ENCODE results near the gene GPR153.
A peak's percentile ranks its signal among the peaks of the same experiment; 100 is the strongest.

Gene GPR153

GRCh38 chr1:6239213-6239752, 21.6 kb downstream of the GPR153 start:
- TF ChIP-seq, protein P1, sequence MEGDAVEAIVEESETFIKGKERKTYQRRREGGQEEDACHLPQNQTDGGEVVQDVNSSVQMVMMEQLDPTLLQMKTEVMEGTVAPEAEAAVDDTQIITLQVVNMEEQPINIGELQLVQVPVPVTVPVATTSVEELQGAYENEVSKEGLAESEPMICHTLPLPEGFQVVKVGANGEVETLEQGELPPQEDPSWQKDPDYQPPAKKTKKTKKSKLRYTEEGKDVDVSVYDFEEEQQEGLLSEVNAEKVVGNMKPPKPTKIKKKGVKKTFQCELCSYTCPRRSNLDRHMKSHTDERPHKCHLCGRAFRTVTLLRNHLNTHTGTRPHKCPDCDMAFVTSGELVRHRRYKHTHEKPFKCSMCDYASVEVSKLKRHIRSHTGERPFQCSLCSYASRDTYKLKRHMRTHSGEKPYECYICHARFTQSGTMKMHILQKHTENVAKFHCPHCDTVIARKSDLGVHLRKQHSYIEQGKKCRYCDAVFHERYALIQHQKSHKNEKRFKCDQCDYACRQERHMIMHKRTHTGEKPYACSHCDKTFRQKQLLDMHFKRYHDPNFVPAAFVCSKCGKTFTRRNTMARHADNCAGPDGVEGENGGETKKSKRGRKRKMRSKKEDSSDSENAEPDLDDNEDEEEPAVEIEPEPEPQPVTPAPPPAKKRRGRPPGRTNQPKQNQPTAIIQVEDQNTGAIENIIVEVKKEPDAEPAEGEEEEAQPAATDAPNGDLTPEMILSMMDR (conservative IDR thresholded peaks at IDR 0.05; ENCODE audit: low read depth, low read length), result no peak
- DNase-seq (ENCODE audit: low read depth), result no peak
- no peak overlapping the region for H3K4me3 ChIP-seq (ENCODE audit: low read length)

DNA sequence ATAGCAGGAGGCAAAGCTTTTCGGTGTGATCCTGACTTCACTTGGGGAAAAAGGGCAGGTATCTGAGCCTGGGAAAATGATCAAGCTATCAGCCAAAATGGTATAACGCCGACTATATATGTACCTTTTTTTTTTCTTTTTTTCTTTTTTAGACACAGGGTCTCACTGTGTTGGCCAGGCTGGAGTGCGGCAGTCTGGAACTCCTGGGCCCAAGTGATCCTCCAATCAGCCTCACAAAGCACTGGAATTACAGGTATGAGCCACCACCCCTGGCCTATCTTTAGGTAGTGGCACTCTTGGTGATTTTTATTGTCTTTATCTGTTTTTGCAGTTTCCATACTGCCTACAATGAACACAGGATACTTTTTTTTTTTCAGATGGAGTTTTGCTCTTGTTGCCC, 23.8 kb downstream of the GPR153 start:
- no peak for DNase-seq (ENCODE audit: low read depth)
- no peak overlapping the region for H3K4me3 ChIP-seq (ENCODE audit: low read length)
- TF ChIP-seq, protein P1 (conservative IDR thresholded peaks at IDR 0.05; ENCODE audit: low read depth, low read length), result no peak

GRCh38 chr1:6235296-6235677, 25.6 kb downstream of the GPR153 start:
- no peak for DNase-seq (ENCODE audit: low read depth)
- TF ChIP-seq, protein P1 (conservative IDR thresholded peaks at IDR 0.05; ENCODE audit: low read depth, low read length), result no peak
- peak overlapping the region; percentile 56 for H3K4me3 ChIP-seq (ENCODE audit: low read length)

DNA sequence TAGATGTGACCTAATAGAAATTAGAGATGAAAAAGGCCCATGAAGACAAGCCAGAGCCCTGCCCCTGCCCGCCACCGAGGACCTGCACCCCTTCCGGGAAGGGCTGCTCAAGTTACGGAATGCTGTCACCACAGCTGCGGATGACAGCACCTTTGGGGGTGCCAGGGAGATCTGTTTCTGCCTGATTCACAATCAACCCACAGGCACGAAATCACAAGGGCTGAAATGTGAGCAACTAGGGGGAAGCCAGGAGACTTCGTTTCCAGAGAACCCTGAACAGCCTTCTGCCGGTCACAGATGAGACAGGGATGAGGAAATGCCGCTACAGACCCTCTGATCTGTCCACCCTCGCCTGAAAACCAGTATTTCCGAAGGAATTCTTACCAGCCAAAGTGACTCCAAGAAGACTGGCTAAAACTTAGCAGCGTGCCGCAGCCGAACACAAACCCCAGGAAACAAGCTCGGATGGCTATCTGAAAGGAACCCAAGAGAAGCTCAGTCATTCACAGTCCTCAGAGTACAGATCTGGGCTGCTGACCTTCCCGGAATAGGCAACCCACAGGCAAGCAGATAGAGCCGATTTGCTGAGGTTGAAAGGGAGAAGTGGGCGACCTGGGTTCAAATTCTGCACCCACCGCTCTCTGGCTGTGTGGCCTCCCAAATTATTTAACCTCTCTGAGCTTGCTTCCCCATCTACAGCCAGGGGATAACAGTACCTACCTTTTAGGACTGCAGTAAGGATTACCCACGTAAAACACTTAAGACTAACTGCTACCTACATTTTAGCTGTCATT, 26.2 kb downstream of the GPR153 start:
- TF ChIP-seq, protein P1 (conservative IDR thresholded peaks at IDR 0.05; ENCODE audit: low read depth, low read length), result no peak
- peak overlapping the region; percentile 56 for H3K4me3 ChIP-seq (ENCODE audit: low read length)
- no peak for DNase-seq (ENCODE audit: low read depth)

DNA sequence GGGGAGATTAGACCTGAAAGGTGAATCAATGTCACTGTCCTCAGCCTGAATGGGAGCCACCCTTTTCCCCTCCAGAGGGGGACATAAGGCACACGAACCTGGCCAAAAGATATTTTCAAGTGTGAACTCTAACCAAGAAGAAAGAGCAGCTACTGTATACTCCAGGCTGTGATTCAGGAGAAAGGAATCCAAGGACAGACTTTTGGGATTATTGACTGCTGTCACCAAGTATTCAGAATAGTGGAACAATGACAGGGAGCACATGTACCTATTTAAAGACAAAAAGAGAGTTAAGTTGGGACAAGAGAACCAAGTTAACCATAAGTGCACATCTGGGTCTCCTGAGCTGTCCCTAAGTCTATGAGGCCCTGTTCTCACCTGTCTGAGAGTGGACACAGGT, 27.5 kb downstream of the GPR153 start:
- TF ChIP-seq, protein P1 (conservative IDR thresholded peaks at IDR 0.05; ENCODE audit: low read depth, low read length), result no peak
- no peak overlapping the region for H3K4me3 ChIP-seq (ENCODE audit: low read length)
- DNase-seq (ENCODE audit: low read depth), result no peak

GRCh38 chr1:6225651-6226050, 35.2 kb downstream of the GPR153 start:
- no peak overlapping the region for H3K4me3 ChIP-seq (ENCODE audit: low read length)
- no peak for DNase-seq (ENCODE audit: low read depth)
- TF ChIP-seq, protein P1 (conservative IDR thresholded peaks at IDR 0.05; ENCODE audit: low read depth, low read length), result no peak

GRCh38 chr1:6224718-6225117, 36.2 kb downstream of the GPR153 start:
- no peak overlapping the region for H3K4me3 ChIP-seq (ENCODE audit: low read length)
- TF ChIP-seq, protein P1 (conservative IDR thresholded peaks at IDR 0.05; ENCODE audit: low read depth, low read length), result no peak
- DNase-seq (ENCODE audit: low read depth), result no peak

Measured in retinal pigment epithelial cell (primary cell).